Stimulated activated CD4-positive, alpha-beta T cell treated with anti-CD3 and anti-CD28 coated beads, Interleukin-15, amount 100 ng/mL, for 48 hours (primary cell): ENCODE measurements around the gene LTB4R.

ENCODE experiments used
- DNase-seq, 2 donors: peaks; one replicate each; pipeline ENCODE4 v3.0.0-alpha.2; 2020; ENCODE audit warnings: low read depth in 2 of 2

The LTB4R gene

GRCh38 chr14:24300326-24300980 lies 10.8 kb upstream of the LTB4R start:
- DNase-seq: no peak

- DNase-seq: no peak
Measured at GRCh38 chr14:24304019-24304387, 7.3 kb upstream of the LTB4R start.

- DNase-seq: no peak
Measured at GRCh38 chr14:24307156-24307574, 4.1 kb upstream of the LTB4R start.

- peak in 1 of 2 donors; percentile 49 for DNase-seq
Measured at GRCh38 chr14:24307575-24308341, 3.5 kb upstream of the LTB4R start, which contains the start of gene CIDEB. CIDEB (minus strand) TSS chr14:24307977; CDS start chr14:24307858, 119 bp downstream.

GRCh38 chr14:24308342-24309124 lies 2.8 kb upstream of the LTB4R start:
- no peak for DNase-seq

- no peak for DNase-seq
Measured at GRCh38 chr14:24309538-24310264, 1.6 kb upstream of the LTB4R start, which contains the start of gene LTB4R2. LTB4R2 (plus strand) TSS chr14:24310140; CDS start chr14:24310665, 525 bp downstream.

GRCh38 chr14:24310265-24310645 lies 1.0 kb upstream of the LTB4R start:
- no peak for DNase-seq

GRCh38 chr14:24311837-24312615 lies 724 bp downstream of the LTB4R start:
- DNase-seq: no peak

GRCh38 chr14:24312736-24313507 lies 1.6 kb downstream of the LTB4R start:
- DNase-seq: no peak

- no peak for DNase-seq
Measured at GRCh38 chr14:24313913-24314312, 2.6 kb downstream of the LTB4R start.

GRCh38 chr14:24314377-24315193 lies 3.3 kb downstream of the LTB4R start:
- no peak for DNase-seq

- DNase-seq: no peak
Measured at GRCh38 chr14:24315243-24315806, 4.0 kb downstream of the LTB4R start.

GRCh38 chr14:24315807-24316596 lies 4.7 kb downstream of the LTB4R start:
- no peak for DNase-seq

GRCh38 chr14:24316597-24316950 lies 5.3 kb downstream of the LTB4R start:
- no peak for DNase-seq

- no peak for DNase-seq
Measured at GRCh38 chr14:24317141-24317928, 6.0 kb downstream of the LTB4R start.

GRCh38 chr14:24321212-24321975 lies 10.1 kb downstream of the LTB4R start:
- no peak for DNase-seq

- no peak for DNase-seq
Measured at GRCh38 chr14:24322672-24323071, 11.4 kb downstream of the LTB4R start.
